ENCODE measurements around the gene BMP7. TPM values are rescaled to one million over a fixed set of nuclear protein-coding genes. Genes with fewer than 3 reads are reported as not detected.

The BMP7 gene
- total and polyA plus RNA-seq, 2 of the 8 experiments (the other 6 are each of a cell fraction or from before 2014, with no cell fraction given) = 9.2 to 14.7 TPM

DNA sequence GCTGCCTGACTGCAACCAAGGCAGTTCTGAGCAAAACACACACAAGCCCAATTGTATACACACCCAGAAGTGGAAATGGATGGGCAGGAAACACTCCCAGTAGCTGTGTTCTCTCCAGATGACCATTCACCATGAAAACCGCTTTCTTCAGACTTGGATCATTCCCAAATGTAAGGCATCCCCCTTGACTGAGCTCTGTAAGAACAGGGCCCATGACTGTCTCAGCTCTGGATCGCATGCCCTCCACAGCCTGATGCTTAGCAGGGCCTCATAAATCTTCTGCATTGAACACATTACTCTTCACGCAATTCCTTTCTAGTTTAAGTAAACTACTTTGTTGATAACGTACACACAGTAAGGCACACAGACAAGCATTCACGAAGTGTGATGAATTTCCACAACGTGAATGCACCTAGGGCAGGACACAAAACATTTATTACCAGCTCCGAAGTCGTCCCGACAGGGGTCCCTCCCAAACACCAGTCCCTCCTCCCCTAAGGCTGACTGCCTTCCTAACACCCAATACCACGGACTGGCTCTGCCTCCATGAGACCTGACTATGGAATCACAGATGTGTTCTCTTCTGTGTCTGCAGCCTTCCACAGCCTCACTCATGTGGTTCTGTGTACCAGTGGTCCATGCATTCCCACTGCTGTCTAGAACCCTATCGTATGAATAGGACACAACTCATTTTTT lies 31.7 kb downstream of the BMP7 start:
- TF ChIP-seq EZH2 (IDR thresholded peaks at IDR 0.05; ENCODE audit: low read depth, low read length, severe bottlenecking) (peak; percentile 30), ZNF274 (IDR thresholded peaks at IDR 0.05; ENCODE audit: borderline replicate concordance, extremely low read depth, low read length) (no peak)
- Histone ChIP-seq H2BK15ac (ENCODE audit: low read length) (0 out of 2 replicates have a peak overlapping the region, but pooled peaks have one; percentile 5), H3K56ac (replicated peaks; ENCODE audit: insufficient read length, low read depth, low read length) (no peak overlapping the region), H2AK5ac (ENCODE audit: low read depth, low read length) (peak overlapping the region; percentile 77; the same call in 1 of the 2 replicates), H3K18ac (ENCODE audit: extremely low read depth, low read length) (no peak overlapping the region), H3K9ac (replicated peaks in 1 of 4; ENCODE audit: extremely low read depth in 1 of 4, low read depth in 3 of 4, low read length in 3 of 4) (no peak overlapping the region; a peak in 1 of 7 replicates), H2BK20ac (ENCODE audit: low read length) (peak overlapping the region; percentile 52; the same call in 1 of the 2 replicates), H3K79me1 (ENCODE audit: low read depth, low read length) (peaks cover 8% of the 10 kb centered on the region), H3K14ac (ENCODE audit: insufficient read length) (no peak overlapping the region), H3K27ac (ENCODE audit: low read depth, low read length) (no peak overlapping the region), H4K5ac (ENCODE audit: insufficient read length, low read depth, low read length) (no peak overlapping the region), H3K36me3 (ENCODE audit: control insufficient read depth in 2 of 4, insufficient read depth in 4 of 4, low read length in 3 of 4) (no peaks in the 10 kb centered on the region), H3K23me2 (ENCODE audit: low read depth, low read length) (no peaks in the 10 kb centered on the region; the same call in 1 of the 2 replicates), H2BK12ac (ENCODE audit: low read depth, low read length) (0 out of 2 replicates have a peak overlapping the region, but pooled peaks have one; percentile 69), H3K4me3 (ENCODE audit: extremely low read depth in 1 of 4, insufficient read depth in 2 of 4, low read depth in 3 of 4, low read length in 4 of 4) (no peak overlapping the region), H3K79me2 (ENCODE audit: control insufficient read depth in 1 of 2, insufficient read depth in 2 of 2, low read length in 2 of 2) (no peaks in the 10 kb centered on the region), H2BK5ac (ENCODE audit: low read depth, low read length) (0 out of 2 replicates have a peak overlapping the region, but pooled peaks have one; percentile 11), H4K8ac (ENCODE audit: extremely low read depth, insufficient read depth, low read length) (no peak overlapping the region), H3K23ac (ENCODE audit: insufficient read length) (no peak overlapping the region), H4K20me1 (replicated peaks in 1 of 2; ENCODE audit: control insufficient read depth in 1 of 2, insufficient read depth in 2 of 2, low read length in 2 of 2) (no peaks in the 10 kb centered on the region), H3K9me3 (ENCODE audit: insufficient read depth in 2 of 2, low read depth in 1 of 2, low read length in 1 of 2) (peaks cover 5 to 6% of the 10 kb centered on the region in 2 experiments; a peak in 1 of 4 replicates), H3K4me1 (replicated peaks in 1 of 4; ENCODE audit: control insufficient read depth in 3 of 4, insufficient read depth in 4 of 4, low read length in 3 of 4) (peaks cover 4 to 14% (median 8%) of the 10 kb centered on the region in 4 experiments), H2BK120ac (replicated peaks; ENCODE audit: low read depth, low read length) (no peak overlapping the region), H3K27me3 (replicated peaks in 1 of 4; ENCODE audit: control insufficient read depth in 3 of 4, extremely low read depth in 1 of 4, insufficient read depth in 3 of 4, low read length in 3 of 4) (peaks cover 4 to 47% (median 18%) of the 10 kb centered on the region in 4 experiments; a peak in 6 of 7 replicates), H3K4ac (replicated peaks; ENCODE audit: insufficient read length, low read depth, low read length) (no peak overlapping the region), H3K4me2 (ENCODE audit: insufficient read depth in 1 of 2, low read depth in 2 of 2, low read length in 2 of 2) (no peak overlapping the region), H4K91ac (replicated peaks; ENCODE audit: insufficient read length, low read length) (no peak overlapping the region), H2AFZ (ENCODE audit: low read length) (no peak overlapping the region)
- ChIA-PET CTCF (ENCODE audit: partially characterized antibody) (interaction anchor here (1.0 to 2.9 kb wide), 10 partner anchors 10 to 145 kb away, joined by 3 to 11 read pairs (median 4); partner anchors contain the start of gene SPO11), POLR2A (ENCODE audit: partially characterized antibody) (interaction anchor here (0.7 kb wide), 1 partner anchor 16 kb away, joined by 3 read pairs; no protein-coding TSS in a partner anchor)
- WGBS, 2 experiments (ENCODE audit: extremely low coverage in 1 of 2, insufficient coverage in 1 of 2, insufficient read length in 1 of 2, insufficient replicate concordance in 2 of 2, low coverage in 1 of 2, low lambda C conversion rate in 2 of 2, missing lambda C conversion rate in 1 of 2) = 86% methylated on average over 11 of the region's 11 CpGs; no CpG with 5 or more reads in 1 of the 2 experiments
- DNase-seq (ENCODE audit: low read depth in 1 of 2, low spot score in 2 of 2) (no peak), FAIRE-seq (no peak)

Data from H1 (cell line).